HG03342 (cell line): ENCODE data around the gene MICAL2.

ENCODE experiments used
- ATAC-seq: cut with Tn5 transposase; IDR thresholded peaks from one replicate; pipeline ENCODE4 v1.9.1; 2021; ENCODE audit warnings: mild to moderate bottlenecking, moderate library complexity; ENCODE audit not compliant: unreplicated experiment

MICAL2 gene

DNA sequence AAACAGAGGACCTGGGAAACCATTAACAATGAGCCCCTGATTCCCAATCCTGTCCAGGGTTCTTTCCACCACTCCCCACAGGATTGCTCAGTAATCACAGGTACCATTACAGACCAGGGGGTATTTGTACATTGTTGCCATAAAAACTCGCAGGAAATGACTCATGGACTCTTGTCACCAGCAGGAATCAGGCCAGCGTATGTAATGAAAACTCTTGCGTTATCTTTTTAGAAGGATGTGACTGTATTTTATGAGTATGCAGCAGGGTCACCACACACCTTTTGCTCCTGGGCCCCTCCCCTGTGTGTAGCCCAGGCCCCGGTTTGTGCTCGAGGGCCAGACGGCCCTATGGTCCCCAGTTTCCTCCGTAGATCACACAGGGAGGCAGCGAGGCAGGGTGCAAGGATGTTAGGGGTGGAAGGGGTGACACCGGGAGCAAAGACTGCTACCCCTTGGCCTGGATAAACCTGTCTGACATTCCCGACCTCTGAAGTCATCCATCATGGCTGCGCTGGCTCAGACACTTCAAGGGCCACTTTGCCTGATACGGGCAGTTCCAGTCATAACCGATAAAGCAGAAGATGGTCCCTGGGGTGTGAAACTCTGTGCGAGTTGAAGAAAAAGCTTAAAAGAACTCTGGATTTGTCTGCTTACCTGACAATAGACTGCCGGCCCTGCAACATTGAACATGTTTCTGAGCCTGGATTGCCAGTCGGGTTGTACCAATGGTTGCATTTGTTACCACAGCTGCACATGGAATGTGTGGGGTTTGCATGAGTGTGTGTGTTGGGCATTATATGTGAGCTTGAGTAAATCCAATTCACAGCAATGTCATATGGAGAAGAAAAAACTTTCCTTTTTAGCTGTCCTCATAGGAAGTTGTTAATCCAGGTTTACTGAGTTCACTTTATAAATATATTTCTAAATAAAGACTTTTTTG, 56.9 kb downstream of the MICAL2 start:
- ATAC-seq: no peak

DNA sequence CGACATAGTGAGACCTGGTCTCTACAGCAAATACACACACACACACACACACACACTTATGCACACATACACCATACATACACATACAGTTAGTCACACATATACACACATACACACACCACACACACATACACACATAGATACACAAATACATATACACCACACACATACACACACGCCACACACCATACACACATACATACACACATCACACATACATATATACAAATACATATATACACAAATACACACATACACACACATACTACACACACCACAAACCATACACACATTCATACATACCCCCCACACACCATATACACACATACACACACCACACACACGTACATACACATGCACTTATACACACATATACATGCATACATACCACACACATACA, 57.7 kb downstream of the MICAL2 start:
- no peak for ATAC-seq

DNA sequence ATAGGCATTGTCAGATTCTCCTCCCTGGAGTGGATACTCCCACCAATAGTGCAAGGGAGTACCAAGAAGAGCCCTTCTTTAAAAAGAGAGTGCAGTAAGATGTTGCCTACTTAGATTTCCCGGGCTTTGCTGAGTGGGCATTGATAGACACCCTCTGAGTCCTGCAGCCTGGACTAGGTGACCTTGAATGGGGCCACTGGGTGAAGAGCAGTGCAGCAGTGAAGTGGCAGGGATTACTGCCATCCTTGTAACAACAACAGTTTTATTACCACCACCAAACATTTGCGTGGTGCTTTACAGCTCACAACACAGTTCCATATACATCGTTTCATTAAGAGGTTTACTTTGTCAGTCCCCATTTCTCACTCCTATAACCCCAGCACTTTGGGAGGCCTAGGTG, 59.4 kb downstream of the MICAL2 start:
- no peak for ATAC-seq

DNA sequence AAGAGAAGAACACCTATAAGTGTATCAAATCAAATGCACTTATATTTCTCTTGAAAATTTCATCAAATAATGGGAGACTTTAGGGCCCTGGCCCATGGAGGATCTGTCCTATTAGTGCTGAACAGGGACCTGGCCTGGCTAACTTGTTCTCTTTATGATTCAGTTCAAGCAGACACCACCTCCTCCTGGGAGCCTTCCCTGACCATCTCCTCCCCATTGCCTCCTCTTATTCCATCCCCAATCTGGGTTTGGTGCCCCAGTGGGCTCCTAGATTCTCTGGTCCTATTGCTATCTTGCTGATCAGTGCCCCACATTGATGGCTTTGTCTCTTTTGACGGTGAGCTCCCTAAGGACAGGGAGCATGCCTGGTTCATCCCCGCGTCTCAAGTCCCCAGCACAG, 60.1 kb downstream of the MICAL2 start:
- no peak for ATAC-seq

DNA sequence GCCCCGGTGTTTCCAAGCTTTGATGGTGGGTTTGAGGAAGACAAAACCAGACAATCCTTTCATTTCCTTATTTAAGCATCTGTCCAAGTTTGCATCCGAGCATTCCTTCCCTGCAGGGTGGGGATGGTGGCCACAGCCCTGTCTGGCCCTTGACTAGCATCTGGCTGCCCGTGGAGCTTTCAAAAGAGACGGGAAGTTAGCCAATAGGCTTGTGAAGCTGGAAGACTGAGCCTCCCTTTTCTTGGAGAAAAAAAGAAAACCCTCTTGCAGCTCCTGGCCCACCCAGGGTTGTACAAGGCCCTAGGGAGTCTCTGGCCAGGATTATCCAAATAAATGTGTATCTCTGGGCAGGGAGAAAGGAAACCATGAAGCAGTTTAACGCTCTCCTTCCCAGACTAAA, 60.6 kb downstream of the MICAL2 start:
- ATAC-seq: no peak

DNA sequence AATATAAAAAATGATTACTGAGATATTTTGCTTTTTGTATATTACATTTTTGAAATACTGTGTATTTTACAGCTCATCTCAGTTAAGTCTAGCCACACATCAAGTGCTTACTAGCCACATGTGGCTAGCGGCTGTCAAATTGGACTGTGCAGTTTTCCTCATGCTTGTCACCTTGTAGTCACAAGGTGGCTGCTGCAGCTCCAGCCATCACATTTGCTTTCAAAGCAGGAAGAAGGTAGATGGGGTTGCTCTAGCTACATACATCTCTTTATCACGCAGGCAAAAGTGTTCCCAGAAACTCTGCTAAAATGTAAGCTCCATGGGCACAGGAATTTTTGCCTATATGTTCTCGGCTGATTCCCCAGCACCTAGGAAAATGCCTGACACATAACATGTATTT, 61.5 kb downstream of the MICAL2 start:
- no peak for ATAC-seq

DNA sequence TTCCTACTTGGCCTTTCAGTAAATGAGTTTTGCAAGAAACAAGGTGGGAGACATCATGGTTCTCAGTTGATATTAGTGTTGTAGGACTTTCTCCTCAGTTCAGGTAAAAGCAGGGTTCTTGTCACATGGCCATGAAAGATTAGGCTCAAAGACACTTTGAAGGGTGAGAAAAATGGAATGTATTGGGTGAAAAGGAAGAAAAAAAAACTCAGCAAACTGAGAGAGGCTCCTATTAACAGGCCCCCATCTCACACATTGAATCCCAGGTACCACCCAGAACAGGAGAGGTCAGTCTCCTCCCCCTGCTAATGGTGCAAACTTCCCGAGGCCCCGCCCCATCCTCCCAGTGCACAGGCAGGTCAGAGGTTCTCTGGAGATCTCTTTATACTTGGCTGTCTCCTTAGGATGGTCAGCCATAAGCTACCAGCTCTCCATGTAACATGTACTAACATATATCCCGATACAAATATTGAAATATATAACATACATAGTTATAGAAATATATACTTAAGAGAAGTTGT, 62.2 kb downstream of the MICAL2 start:
- ATAC-seq: no peak

DNA sequence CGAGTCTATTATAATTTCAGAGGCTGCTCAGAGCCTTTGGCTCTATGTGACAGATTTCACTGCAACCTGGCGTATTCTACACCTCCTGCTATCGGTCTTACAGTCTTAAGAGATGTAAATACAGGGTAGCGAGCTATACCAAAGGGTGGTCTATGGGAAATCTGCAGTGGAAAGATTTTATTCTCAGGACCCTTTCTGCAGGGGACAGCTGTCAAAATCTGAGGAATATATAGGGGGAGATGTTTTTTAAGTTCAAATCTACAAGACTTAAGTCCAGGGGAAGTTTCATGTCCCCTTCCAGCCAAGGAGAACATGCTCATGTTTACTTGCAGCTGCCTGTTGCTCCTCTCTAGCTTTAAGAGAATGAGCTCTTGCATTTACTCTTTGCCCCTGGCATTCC, 62.7 kb downstream of the MICAL2 start:
- no peak for ATAC-seq

DNA sequence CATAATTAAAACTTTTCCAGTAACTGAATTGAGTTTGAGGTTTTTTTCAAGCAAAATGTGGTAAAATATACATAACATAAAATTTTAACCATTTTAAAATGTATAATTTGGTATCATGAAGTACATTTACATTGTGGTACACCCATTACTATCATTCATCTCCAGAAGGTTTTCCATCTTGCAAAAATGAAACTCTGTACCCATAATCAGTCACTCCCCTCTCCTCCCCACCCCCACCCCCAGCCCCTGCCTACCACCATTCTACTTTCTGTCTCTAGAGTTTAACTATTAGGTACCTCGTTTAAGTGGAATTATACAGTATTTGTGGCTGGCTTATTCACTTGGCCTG, 63.7 kb downstream of the MICAL2 start:
- peak; percentile 40 for ATAC-seq

DNA sequence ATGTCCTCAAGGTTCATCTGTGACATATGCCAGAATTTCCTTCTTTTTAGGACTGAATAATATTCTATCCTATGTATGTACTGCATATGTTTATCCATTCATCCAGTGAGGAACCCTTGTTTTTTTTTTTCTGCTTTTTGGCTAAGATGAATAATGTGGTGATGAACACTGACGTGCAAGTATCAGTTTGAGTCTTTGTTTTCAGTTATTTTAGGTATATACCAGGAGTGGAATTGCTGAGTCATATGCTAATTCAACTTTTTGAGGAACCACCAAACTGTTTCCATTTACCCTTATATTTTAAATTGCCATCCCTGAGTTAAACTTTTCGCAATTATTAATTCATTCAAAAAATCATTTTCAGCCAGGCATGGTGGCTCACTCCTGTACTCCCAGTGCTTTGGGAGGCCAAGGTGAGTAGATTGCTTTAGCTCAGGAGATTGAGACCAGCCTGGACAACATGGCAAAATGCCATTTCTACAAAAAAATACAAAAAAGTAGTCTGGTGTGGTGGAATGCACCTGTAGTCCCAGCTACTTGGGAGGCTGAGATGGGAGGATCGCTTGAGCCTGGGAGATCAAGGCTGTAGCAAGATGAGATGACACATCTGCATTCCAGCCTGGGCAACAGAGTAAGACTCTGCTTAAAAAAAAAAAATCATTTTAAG, 64.2 kb downstream of the MICAL2 start:
- peak; percentile 78 for ATAC-seq

DNA sequence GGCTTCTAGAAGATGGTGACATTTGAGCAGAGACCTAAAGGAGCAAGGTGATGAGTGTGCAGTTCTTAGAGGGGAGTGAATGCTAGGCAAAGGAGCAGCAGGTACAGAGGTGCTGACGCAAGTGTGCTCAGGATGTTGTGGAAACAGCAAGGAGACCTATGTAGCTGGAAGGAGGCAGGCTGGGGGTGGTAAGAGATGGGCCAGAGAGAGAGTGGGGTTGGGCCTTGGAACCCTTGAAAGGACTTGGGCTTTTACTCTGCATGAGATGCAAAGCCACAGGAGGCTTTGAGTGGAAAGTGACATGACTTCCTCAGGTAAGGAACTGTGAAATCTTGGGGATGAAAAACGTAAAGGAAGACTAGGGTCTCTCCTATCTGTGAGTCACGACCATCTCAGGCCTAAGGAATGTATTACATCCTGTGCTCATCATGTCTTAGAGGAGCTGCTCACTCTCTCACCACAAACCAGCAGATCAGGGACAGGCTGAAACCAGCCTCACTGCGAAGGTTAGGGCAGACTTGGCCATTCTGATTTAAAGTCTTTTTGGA, 65.4 kb downstream of the MICAL2 start:
- ATAC-seq: no peak

DNA sequence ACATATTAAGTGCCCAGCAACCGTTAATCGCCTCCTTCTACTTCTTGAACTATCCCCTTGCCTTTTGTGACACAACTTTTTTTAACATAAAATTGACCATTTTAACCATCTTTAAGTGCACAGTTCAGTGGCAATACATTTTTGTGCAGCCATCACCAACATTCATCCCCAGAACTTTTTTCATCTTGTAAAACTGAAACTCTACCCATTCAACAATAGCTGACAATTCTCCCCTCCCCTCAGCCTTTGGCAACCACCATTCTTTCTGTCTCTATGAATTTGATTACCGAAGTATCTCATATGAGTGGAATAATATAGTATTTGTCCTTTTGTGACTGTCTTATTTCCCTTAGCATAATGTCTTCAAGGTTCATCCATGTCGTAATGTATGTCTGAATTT, 66.0 kb downstream of the MICAL2 start:
- no peak for ATAC-seq

DNA sequence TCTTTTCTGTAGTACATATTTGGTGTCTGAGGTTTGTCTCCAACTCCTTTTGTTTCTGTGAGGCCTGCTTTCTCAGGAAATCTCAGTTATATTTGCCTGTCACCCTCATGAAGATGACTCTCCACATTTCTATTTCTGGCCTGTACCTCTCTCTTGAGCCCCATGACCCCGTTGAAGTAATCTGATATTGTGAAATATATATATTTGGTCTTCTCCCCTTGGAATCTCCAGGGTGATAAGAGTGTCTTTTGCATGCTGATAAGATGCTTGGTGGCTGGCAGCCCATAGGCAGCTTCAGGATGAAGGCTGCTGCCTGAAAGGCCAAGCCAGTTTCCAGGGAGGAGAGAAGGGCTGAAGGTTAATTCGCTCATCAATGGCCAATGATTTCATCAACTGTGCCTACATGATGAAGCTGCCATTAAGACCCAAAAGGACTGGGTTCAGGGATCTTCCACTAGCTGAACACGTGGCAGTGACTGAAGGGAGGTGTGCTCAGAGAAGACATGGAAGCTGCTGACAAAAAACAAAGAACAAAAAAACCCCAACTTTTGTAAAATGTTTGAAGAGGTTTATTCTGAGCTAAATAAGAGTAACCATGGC, 67.4 kb downstream of the MICAL2 start:
- no peak for ATAC-seq

DNA sequence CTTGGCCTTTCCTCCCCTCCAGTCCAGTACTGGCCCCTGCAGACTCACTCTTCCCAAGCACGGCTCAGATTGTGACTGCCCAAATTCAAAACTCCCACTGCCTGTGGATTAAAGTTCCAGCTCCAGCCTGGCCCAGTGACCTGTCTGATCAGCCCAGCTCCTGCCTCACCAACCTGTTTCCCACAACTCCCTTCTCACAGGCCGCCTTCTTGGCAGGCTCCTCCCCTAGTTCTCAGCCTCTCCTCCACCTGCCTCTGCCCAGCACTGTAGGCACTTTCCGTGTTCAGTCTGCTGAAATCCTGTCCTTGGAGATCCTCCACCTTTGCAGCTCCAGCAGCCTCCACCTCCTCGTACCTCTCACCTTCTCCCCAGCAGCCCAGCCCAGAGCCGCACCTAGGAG, 68.6 kb downstream of the MICAL2 start:
- ATAC-seq: no peak

DNA sequence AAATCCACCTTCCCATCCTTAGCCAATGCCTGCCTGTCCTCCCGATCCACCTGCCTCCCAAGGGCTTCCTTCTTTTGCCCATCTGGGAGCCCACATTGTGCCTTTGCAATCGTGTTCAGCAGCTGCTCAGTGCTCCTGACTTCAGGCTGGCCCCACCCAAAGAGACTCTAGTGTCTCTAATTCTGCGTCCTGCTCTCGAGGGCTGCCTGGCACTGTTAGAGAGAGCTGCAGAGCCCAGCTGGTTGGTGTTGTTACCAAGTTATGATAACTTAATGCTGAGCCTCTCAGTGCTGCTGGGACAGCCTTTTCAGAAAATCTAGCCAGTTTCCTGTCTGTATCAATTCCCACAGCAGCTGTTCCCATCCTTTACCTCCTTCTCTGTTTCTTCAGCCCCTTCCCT, 69.1 kb downstream of the MICAL2 start:
- ATAC-seq: no peak

DNA sequence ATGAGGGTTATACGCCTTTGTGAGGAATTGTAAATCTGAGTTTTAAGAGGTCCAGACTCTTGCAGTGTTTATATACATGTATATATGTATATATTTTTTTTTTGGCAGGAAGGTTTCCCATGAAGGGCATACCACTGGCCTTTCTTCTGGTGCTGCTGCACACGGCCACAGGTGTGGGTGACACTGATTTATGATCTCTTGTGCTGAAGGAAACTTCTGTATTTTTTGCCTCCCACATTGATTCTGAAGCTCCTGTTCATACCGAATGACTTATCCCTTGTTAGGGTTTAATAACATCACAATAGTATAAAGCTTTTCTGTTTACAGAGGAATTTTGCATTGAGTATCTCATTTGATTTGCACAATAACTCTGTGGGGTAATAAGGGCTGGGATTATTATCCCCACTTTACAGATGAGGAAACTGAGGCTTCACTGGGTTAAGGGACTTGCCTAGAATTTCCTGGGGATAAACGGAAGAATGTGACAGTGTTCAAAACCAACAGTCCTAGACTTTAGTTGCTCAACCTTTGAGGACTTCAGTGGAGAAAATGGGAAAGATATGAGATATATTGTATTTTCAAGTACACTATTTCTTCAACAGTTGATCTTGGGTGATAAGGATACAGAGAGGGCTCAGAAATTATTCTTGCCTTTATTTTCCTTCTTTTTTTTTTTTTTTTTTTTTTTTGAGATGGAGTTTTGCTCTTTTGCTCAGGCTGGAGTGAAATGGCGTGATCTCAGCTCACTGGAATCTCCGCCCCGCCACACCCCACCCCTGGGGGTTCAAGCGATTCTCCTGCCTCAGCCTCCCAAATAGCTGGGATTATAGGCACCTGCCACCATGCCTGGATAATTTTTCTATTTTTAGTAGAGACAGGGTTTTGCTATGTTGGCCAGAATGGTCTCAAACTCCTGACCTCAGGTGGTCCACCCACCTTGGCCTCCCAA, 70.1 kb downstream of the MICAL2 start:
- ATAC-seq: no peak

DNA sequence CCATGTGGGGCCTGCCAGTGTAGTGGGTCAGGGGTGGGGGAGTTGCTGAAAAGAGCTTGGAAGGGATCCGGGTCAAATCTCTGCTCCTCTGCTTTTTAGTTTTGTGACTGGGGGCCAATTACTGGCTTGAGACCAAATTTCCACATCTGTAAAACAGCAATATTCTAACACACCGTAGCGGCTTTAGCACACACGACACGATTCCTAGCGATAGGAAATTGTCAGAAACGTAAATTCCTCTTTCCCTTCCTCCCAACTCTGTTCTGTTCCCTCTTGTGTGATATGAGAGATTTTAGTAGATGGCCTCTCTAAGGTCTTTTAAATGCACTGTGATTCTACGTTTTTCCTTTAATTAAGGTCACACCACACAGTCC, 71.9 kb downstream of the MICAL2 start:
- ATAC-seq: no peak

DNA sequence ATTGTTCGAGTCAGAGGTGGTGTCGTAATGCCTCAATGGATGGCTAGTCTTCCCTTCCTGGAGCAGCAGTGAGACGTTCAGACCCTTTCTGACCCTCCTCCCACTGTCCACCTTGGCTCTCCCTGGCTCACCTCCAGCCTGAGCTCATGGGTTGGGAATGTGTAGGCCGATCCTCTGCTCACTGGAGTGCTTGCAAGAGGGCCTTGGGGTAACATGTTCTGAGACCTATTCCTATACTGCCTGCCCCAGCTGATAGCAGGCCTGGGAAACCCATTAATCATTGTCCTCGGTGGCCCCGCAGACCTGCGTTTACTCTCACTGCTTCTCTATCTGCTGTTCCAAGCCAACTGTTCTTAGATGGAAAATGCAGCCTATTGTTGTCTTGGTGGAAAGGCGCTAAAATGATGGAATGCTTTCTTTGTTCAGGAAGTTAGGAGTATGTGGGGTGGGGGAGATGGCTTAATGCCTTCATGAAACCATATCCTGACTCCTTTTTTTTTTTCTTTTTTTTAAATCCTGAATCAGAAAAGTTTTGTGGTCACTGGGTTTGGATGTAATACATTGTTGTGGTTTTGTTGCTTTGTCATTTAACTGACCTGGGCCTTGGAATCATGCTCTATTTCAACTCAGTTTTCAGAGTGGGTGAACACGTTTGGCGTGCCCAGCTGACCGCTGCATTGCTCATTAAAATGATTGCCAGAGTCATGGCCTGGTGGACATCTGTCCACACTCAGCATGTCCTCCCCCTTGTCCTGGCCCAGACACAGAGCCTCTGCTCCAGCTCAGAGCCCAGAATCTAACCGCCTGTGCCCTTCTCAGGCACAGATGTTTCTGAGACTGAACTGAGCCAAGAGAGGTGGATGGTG, 72.5 kb downstream of the MICAL2 start:
- ATAC-seq: no peak

DNA sequence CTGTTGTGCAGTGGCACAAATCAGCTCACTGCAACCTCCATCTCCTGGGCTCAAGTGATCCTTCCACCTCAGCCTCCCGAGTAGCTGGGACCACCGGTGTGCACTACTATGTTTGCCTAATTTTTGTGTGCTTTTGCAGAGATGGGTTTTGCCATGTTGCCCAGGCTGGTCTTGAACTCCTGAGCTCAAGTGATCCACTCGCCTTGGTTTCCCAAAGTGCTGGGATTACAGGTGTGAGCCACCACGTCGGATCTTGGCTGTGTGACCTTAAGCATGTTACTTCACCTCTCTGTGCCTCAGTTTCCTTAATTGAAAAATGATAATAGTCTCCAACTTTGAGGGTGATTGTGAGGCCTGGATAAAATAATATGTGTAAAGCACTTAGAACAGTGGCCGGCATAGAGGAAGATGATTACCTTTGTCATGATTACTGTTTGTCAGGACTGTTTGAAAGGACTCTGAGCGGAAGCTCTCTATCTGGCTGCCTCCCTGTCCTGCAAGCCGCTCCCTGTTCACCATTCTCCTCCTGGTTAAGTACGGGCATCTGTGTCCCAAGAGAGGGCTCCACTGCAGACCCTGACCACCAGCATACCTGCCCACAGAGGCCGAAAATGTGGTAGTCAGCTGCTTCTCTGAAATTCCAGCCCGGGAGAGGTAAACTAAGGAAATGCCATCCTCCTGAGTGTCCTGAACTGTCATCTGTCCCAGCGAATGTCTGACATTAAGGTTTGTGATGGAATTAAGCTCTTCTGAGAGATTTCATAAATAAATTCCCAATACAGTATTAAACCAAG, 73.6 kb downstream of the MICAL2 start:
- no peak for ATAC-seq
